NCI-H1092 treated with DMSO at 0.1 percent for 48 hours (cell line): Measurements from ENCODE around the gene TTC21A.

Source experiments
- DNase-seq: peaks from one replicate; lab custom pipeline; 2025; lab: John Stamatoyannopoulos, UW

TTC21A gene

GRCh38 chr3:39118931-39119660, 11.6 kb downstream of the TTC21A start:
- DNase-seq: no peak

DNA sequence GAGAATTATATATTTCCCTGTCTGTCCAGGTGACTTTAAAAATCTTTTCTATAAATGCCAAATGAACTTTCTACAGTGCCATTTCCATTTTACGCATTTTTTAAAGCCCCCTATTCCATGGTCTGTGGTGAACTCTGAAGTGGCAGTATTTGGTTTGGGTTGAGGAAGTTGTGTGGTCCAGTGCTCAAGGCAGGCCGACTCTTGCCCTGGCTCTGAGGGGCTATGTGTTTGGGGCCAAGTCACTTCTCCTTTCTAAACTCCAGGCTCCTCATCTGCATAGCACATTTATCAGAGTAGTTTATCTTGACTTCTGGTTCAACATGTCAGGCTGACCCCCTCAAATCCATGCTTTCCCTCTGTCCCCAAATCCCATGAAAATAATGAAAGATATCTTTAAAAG, 14.1 kb downstream of the TTC21A start:
- no peak for DNase-seq

GRCh38 chr3:39122813-39123212, 15.3 kb downstream of the TTC21A start:
- no peak for DNase-seq

DNA sequence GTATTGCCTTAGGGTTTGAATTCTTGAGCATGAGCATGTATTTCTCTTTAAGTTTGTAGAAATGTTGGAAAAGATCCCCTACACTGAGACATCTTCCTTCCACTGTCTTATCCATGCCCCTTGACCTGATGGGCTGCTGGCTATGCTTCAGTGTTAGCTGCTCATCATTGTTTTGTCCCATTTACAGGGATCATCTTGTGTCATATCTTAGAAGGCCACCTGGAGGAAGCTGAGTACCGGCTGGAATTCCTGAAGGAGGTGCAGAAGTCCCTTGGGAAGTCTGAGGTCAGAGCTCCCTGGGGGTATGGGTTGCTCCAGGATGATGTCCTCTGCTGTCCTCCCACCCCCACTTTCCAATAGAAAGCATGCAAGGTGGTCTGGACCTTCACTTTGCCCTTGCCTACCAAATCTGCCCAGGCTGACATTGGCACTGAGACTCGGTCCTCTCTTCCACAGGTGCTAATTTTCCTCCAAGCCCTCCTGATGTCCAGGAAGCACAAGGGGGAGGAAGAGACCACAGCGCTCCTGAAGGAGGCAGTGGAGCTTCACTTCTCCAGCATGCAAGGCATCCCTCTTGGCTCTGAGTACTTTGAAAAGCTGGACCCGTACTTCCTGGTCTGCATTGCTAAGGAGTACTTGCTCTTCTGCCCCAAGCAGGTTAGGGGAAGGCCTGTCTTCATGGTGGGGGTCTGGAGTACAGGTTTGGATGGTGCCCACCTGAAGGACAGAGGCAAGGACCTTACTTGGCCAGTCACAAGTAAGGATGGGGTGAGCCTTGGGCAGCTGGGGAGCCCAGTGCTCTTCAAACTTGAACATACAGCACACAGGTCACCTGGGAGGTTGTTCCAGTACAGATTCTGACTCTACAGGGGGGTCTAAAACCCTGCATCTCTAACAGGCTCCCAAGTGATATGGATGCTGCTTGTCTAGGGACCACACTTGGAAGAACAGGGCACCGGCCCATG, 17.7 kb downstream of the TTC21A start:
- DNase-seq: no peak

DNA sequence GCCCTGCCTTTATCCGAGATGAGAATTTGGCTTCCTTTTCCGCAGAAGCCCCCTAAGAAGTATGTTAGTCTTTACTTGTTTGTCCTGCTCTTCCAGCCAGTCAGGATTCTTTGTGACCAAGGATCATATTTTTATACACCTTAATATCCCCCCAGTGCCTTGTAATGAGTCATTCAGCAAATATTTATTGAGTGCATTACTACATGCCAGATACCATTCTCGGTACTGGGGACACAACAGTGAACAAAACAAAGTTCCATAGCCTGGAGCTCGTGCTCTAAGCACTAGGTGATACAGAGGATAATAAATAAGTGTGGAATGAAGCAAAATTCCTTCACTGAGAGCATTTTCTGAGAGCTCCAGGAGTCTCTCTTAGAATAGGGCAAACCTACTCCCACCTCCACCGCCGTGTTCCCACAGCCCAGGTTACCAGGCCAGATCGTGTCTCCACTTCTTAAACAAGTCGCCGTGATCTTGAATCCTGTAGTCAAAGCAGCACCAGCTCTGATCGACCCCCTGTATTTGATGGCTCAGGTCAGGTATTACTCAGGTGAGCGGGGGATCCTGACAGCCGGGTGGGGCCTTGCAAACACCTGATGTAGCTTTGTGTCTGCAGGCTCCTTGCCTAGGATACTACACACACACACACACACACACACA, 18.5 kb downstream of the TTC21A start:
- no peak for DNase-seq

- peak; percentile 4 for DNase-seq
These were observed 19.1 kb downstream of the TTC21A start for GRCh38 chr3:39126532-39127071.

DNA sequence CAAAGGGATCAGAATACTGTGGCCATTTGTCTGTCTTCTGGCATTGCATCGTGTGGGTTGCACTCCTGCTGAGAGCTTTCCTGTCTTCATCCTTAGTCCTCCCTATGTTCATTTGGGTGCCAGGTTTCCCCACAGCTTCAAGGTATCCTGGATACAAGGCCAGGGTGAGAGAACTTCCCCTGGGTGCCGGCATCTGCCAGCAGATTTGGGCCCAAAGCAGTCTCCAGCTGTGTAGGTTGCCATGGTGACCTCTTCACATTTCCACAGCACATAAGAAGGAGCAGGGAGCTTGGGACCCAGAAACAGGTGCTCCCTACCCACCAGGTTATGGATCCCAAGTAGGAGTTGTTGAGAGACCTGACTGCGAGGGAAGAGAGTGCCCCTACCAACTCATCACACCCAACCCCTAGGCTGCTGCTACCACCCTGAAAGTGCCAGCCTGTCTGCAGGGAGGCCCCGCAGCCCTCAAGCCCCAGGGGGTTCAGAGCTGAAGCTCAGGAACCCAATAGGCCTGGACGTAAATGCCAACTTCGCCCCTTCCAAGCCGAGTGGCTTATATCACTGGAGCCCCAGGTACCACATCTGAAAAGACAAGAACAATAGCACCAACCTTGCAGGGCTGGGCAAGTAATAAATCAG, 19.9 kb downstream of the TTC21A start:
- DNase-seq: no peak

DNA sequence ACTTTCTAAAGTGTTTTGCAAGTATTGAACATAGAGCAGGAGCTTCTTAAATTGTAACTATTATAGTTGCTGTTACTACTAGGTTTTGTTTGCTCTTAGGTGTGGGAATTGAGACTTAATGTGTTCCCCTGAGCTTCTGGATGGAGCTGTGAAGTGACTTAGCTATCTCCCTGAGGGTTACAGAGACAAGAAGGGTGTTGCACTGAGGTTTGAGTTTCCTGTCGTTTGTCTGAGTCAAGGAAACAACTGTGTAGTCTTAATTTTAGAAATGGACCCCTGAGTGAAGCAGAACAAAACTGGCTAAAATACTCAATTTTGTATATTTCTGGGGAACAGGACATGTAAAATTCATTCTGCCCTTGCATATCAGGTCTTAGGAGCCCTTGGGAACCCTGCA, 20.4 kb downstream of the TTC21A start:
- no peak for DNase-seq

GRCh38 chr3:39128951-39129350, 21.5 kb downstream of the TTC21A start:
- DNase-seq: no peak

- no peak for DNase-seq
These were observed 22.5 kb downstream of the TTC21A start for GRCh38 chr3:39130026-39130425.

DNA sequence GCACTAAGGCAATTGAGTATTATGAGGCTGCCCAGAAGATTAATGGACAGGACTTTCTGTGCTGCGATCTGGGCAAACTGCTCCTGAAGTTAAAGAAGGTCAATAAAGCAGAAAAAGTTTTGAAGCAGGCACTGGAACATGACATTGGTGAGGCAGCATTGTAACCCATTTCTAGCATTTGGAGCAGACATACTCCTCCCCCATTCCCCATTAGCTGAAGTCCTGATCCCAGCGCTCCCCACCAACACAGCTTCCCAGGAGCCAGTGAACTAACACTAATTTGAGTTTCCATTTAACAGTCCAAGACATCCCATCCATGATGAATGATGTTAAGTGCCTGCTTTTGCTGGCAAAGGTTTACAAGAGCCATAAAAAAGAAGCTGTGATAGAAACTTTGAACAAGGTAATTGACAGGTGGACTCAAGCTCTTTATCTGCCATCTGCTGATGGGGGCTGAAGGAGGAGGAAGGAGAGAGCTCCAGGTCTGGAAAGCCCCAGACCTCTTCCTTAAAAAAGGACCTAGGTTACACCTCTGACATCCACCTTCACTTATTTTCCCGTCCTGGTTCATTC, 23.3 kb downstream of the TTC21A start:
- no peak for DNase-seq

GRCh38 chr3:39132096-39133092, 24.9 kb downstream of the TTC21A start:
- no peak for DNase-seq

- no peak for DNase-seq
These were observed 25.6 kb downstream of the TTC21A start for GRCh38 chr3:39133093-39133490.

- DNase-seq: no peak
These were observed 26.3 kb downstream of the TTC21A start for GRCh38 chr3:39133822-39134221.

- DNase-seq: no peak
These were observed 26.8 kb downstream of the TTC21A start for GRCh38 chr3:39134305-39134704.

DNA sequence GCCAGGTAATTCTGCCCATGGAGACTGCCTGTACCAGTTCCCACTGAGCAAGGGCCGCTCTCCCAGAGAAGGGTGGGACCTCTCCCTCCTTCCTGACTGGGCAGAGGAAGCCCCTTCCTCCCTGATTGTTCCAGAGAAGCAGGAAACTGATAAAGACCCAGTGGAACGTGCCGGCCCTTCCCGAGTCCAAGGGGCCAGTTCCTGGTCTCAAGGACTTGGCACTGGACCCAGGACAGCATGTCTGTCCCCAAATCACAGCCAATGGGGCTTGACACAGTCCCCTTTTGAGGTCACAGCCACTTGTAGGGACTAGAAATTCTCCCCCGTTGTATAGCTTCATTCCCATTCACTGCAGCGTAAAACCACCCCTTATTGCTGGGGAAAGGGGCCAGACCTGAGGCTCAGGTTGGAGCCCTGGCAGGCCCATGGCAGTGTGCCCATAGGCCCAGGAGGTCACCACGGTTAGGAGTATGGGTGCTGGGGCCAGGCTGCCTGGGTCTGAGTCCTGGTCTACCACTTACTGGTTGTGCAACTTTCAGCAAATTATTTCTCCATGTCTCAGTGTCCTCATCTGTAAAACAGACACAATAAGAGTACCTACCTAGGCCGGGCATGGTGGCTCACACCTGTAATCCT, 27.8 kb downstream of the TTC21A start:
- no peak for DNase-seq

DNA sequence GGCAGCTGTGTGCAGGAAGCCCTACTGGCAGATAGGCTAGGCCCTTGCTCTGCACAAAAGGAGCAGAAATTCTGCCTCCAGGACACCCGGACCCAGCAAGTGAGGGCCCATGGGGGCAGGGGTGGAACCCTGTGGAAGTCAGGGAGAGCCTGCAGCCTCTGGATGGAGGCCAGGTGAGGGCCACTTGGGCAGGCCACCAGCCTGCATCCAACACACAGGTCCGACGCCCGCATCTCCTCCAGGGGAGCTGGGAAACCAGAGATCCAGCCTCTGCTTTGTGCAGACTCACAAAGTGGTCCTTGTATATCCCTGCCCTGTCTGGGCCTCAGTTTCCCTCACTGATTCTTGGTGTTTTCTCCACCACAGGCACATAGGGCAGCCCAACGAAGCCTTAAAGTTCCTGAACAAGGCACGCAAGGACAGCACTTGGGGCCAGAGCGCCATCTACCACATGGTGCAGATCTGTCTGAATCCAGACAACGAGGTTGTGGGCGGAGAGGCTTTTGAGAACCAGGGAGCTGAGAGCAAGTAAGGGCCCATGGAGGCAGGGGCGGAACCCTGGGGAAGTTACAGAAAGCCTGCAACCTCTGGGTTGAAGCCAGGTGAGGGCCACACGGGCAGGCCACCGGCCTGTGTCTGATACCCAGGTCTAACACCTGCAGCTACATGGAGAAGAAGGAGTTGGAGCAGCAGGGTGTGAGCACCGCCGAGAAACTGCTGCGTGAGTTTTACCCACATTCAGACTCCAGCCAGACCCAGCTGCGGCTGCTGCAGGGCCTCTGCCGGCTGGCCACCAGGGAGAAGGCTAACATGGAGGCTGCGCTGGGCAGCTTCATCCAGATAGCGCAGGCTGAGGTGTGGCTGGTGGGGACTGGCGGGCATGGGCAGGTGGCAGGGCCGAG, 29.3 kb downstream of the TTC21A start:
- DNase-seq: no peak

- DNase-seq: no peak
These were observed 30.0 kb downstream of the TTC21A start for GRCh38 chr3:39137435-39137936.
